Mammary epithelial cell (primary cell): ENCODE results near the gene COLGALT1.

Source experiments
- CTCF ChIP-seq, 2 donors: IDR thresholded peaks in 1 of 2; conservative IDR thresholded peaks in 1 of 2; 2 replicates each; pipeline ENCODE4 v1.5.1; 2011 to 2012; ENCODE audit warnings: inconsistent platforms in 2 of 2, low read length in 2 of 2, mild to moderate bottlenecking in 2 of 2, control low read depth in 1 of 2, low read depth in 1 of 2; ENCODE audit not compliant: insufficient read depth in 1 of 2; ENCODE audit errors: extremely low read depth in 1 of 2
- EZH2 ChIP-seq: IDR thresholded peaks from 2 replicates; pipeline ENCODE4 v1.6.1; 2012; ENCODE audit warnings: low read length, inconsistent platforms, borderline replicate concordance

- TF ChIP-seq CTCF (conservative IDR thresholded peaks at IDR 0.05 in 1 of 2, IDR thresholded peaks at IDR 0.05 in 1 of 2; ENCODE audit: extremely low read depth in 1 of 2, insufficient read depth in 1 of 2, low read depth in 1 of 2, low read length in 2 of 2) (no peak), EZH2 (no peak)
Observed at GRCh38 chr19:17553256-17553655, 2.2 kb upstream of the COLGALT1 start.
